ENCODE data around the gene PKM.
A peak's percentile ranks its signal among the peaks of the same experiment; 100 is the strongest.

The PKM gene

DNA sequence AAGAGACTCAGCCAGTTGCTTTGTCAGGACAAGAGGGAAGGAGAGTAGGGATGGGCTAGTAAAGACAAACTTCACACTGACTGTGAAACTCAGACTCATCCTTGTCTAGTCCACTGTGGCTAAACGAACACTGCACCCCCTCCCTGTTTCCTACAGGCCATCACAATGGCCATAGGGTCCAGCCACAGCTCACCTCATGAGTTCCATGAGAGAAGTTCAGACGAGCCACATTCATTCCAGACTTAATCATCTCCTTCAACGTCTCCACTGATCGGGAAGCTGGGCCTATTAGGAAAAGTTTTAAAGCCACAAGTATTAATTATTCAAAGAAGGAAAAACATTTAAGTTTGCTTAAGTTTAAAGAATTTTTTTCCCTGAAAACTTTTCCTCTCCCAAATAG, 13.8 kb downstream of the PKM start:
- no peak overlapping the region for H3K4me3 ChIP-seq (replicated peaks in 1 of 2; ENCODE audit: low read depth in 2 of 2, low read length in 2 of 2)
- TF ChIP-seq, protein P1, sequence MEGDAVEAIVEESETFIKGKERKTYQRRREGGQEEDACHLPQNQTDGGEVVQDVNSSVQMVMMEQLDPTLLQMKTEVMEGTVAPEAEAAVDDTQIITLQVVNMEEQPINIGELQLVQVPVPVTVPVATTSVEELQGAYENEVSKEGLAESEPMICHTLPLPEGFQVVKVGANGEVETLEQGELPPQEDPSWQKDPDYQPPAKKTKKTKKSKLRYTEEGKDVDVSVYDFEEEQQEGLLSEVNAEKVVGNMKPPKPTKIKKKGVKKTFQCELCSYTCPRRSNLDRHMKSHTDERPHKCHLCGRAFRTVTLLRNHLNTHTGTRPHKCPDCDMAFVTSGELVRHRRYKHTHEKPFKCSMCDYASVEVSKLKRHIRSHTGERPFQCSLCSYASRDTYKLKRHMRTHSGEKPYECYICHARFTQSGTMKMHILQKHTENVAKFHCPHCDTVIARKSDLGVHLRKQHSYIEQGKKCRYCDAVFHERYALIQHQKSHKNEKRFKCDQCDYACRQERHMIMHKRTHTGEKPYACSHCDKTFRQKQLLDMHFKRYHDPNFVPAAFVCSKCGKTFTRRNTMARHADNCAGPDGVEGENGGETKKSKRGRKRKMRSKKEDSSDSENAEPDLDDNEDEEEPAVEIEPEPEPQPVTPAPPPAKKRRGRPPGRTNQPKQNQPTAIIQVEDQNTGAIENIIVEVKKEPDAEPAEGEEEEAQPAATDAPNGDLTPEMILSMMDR (IDR thresholded peaks at IDR 0.05; ENCODE audit: low read depth, low read length): no peak
- DNase-seq (ENCODE audit: low read depth in 2 of 2): no peak

DNA sequence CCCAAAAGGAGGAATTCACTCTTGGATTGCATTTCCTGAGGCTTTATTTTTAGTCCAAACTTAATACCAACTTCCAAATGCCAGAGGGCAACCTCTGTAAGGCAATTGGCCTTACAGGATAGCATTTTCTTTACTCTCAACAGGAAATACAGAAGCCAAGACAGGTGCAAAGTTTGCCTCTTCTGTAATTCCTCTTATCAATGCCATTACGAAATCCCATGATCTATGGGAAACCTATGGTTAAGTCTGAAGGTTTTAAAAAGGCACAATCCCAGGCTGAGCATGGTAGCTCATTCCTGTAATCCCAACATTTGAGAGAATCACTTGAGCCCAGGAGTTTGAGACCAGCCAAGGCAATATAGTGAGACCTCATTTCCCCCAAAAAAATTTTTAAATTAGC, 14.9 kb downstream of the PKM start:
- H3K4me3 ChIP-seq (replicated peaks in 1 of 2; ENCODE audit: low read depth in 2 of 2, low read length in 2 of 2): no peak overlapping the region
- DNase-seq (ENCODE audit: low read depth in 2 of 2): no peak
- TF ChIP-seq, protein P1 (IDR thresholded peaks at IDR 0.05; ENCODE audit: low read depth, low read length): no peak

DNA sequence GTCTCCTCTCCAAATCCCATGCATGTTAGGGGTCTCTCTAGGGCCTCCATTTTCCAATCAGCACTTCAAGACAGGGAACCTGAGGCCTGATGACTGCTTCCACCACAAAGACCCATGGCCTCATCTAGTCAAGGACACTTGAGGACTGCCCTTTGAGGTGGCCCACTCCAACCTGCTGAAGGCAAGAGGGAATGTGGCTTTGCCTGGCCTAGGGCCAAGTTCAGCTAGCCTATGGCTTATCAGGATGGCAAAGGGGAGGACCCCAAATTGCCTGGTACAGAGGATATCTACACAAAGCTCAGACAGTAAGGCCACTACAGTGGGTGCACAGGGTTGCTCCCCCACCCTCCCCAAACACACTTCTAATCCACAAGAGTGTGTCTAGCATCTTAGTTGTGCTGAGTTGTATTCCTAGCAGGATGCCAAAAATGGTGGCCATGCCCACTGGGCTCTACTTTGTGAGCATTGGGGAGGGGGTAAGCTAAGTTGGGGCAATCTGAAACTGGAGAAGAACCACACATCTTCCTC, 23.4 kb downstream of the PKM start:
- no peak for DNase-seq (ENCODE audit: low read depth in 2 of 2)
- no peak overlapping the region for H3K4me3 ChIP-seq (replicated peaks in 1 of 2; ENCODE audit: low read depth in 2 of 2, low read length in 2 of 2)
- TF ChIP-seq, protein P1 (IDR thresholded peaks at IDR 0.05; ENCODE audit: low read depth, low read length): no peak

DNA sequence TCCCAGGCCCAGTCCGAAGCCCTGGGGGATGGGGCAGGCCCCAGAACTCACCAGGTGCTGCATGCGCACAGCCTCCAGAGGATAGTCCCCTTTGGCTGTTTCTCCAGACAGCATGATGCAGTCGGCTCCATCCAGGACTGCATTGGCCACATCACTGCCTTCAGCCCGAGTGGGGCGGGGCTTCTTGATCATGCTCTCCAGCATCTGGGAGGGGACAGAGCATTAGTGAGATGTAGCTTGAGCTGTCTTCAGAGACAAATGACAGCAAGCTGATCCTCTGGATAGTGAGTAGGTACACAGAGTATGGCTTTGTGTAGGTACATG, 24.4 kb downstream of the PKM start:
- TF ChIP-seq, protein P1 (IDR thresholded peaks at IDR 0.05; ENCODE audit: low read depth, low read length): no peak
- no peak overlapping the region for H3K4me3 ChIP-seq (replicated peaks in 1 of 2; ENCODE audit: low read depth in 2 of 2, low read length in 2 of 2)
- no peak for DNase-seq (ENCODE audit: low read depth in 2 of 2)

DNA sequence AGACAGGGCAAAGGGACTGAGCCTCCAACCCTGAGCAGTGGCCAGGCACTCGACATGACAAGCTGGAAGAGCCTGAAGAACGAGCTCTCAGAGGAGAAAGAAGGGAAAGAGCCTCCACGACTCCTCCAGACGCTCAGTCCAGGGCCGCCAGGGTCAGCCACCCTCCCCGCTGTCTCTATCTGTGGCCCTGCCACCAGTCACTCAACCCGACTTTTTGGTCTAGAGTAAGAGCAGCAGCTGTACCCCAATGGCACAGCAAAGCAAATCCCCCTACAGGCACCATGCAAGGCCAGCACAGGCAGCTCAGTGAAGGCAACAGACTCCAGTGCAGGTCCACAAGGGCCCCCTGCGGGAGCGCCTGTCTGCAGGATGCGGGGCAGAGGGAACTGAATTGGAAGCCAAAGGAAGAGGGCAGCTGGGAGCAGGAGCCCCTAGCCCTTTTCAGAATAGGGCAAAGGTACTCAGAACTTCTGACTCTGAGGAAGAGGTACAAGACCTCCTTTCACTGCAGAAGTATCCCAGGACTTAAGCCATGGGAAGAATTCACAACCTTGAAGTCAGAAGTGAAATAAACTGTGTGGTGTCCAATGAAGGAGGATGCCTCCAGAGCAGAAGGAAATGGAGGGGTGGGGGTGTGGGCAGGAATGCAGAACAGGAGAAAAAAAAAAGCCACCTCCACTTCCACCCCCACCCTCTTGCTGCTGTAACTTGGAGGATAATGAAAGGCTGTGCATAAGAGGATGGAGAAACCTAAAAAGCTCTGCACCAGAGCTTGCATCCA, 24.9 kb downstream of the PKM start:
- DNase-seq (ENCODE audit: low read depth in 2 of 2): no peak
- H3K4me3 ChIP-seq (replicated peaks in 1 of 2; ENCODE audit: low read depth in 2 of 2, low read length in 2 of 2): no peak overlapping the region
- TF ChIP-seq, protein P1 (IDR thresholded peaks at IDR 0.05; ENCODE audit: low read depth, low read length): no peak

DNA sequence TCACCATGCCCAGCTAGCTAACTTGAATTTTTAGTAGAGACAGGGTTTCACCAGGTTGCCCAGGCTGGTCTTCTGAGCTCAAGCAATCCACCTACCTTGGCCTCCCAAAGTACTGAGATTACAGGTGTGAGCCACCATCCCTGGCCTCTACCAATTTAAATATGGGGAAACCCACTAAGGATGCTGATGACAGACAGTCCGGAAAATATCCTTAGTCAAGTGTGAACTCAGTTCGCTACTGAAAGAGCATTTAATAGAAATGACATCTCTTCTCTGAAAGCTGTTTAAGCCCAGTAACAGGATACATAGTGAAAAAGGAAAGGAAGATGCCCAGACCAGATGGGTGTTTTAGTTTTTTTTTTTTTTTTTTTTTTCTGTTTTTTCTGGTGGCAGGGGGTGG, 25.7 kb downstream of the PKM start:
- no peak for DNase-seq (ENCODE audit: low read depth in 2 of 2)
- TF ChIP-seq, protein P1 (IDR thresholded peaks at IDR 0.05; ENCODE audit: low read depth, low read length): no peak
- H3K4me3 ChIP-seq (replicated peaks in 1 of 2; ENCODE audit: low read depth in 2 of 2, low read length in 2 of 2): no peak overlapping the region

DNA sequence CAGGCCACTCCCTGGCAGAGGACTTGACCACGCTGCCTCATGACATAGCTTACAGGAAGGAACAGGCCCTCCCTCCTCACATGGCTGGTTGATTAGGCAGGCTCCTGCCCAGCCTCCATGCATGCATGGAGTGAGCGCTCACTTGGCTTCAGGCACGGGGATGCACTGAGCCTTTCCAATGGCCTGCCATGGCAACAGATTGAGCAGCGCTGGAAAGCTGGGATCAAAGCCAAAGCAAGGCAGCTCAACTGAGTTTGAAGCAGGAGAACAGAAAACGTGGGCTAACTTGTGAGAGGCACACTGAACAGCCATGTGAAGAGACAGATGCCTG, 27.5 kb downstream of the PKM start:
- H3K4me3 ChIP-seq (replicated peaks in 1 of 2; ENCODE audit: low read depth in 2 of 2, low read length in 2 of 2): no peak overlapping the region
- DNase-seq (ENCODE audit: low read depth in 2 of 2): peak; percentile 59 to 96
- TF ChIP-seq, protein P1 (IDR thresholded peaks at IDR 0.05; ENCODE audit: low read depth, low read length): no peak

All from cardiac fibroblast (primary cell).